HCT116 (cell line): ENCODE data around the gene NRIP3.

Experiments used
- EGR1 ChIP-seq: IDR thresholded peaks from 2 replicates; pipeline ENCODE4 v1.6.1; 2012; ENCODE audit warnings: low read depth
- EZH2phosphoT487 ChIP-seq: fragments of 200-600 bp; IDR thresholded peaks from 2 replicates; pipeline ENCODE4 v1.6.1; 2018; ENCODE audit warnings: antibody characterized with exemption, borderline replicate concordance
- POLR2A ChIP-seq: IDR thresholded peaks from 2 replicates; pipeline ENCODE4 v1.7.0; 2011; ENCODE audit warnings: borderline replicate concordance; ENCODE audit not compliant: insufficient read depth, insufficient read length; ENCODE audit errors: extremely low read depth
- SIN3A ChIP-seq: IDR thresholded peaks from 2 replicates; pipeline ENCODE4 v1.6.1; 2012; ENCODE audit warnings: low read depth
- SP1 ChIP-seq: IDR thresholded peaks from 2 replicates; pipeline ENCODE4 v1.6.1; 2012; ENCODE audit warnings: low read depth
- ZFX ChIP-seq: fragments of 450-650 bp; IDR thresholded peaks from 2 replicates; pipeline ENCODE4 v1.6.1; 2017
- TF ChIP-seq, protein P1 (sequence below), 3 experiments: fragments of 200-600 bp in 1 of 3; sonication (generic) in 1 of 3; IDR thresholded peaks in 2 of 3; conservative IDR thresholded peaks in 1 of 3; 2 replicates each; pipeline ENCODE4 v1.5.1; 2012 to 2017; ENCODE audit warnings: low read depth in 2 of 3, low read length in 2 of 3, antibody characterized with exemption in 1 of 3, borderline replicate concordance in 1 of 3, control low read depth in 1 of 3, mild to moderate bottlenecking in 1 of 3, mixed read lengths in 1 of 3, mixed run types in 1 of 3, moderate library complexity in 1 of 3; ENCODE audit not compliant: insufficient read depth in 1 of 3
- TF ChIP-seq, protein P2 (sequence below): IDR thresholded peaks from 2 replicates; pipeline ENCODE4 v1.6.1; 2012; ENCODE audit warnings: low read depth

DNA sequence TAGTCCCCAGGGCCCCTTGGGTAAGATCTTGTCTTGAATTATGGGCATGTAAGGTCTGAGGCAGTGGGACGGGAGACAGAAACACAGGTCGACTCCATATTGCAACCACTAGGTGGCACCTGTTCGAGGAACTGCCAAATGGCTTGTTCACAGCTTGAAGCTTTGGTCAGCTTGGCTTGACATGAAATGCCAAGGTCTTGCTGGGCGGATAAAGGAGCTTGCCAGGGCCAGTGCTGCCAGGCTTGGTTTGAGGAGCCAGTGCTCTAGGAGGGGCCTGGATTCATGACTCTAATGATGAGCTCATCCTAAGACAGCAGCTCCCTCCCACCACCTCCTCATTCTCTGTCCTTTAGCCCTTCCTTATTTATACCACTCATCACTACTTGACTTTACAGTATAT lies 11.9 kb upstream of the NRIP3 start:
- TF ChIP-seq, protein P1, sequence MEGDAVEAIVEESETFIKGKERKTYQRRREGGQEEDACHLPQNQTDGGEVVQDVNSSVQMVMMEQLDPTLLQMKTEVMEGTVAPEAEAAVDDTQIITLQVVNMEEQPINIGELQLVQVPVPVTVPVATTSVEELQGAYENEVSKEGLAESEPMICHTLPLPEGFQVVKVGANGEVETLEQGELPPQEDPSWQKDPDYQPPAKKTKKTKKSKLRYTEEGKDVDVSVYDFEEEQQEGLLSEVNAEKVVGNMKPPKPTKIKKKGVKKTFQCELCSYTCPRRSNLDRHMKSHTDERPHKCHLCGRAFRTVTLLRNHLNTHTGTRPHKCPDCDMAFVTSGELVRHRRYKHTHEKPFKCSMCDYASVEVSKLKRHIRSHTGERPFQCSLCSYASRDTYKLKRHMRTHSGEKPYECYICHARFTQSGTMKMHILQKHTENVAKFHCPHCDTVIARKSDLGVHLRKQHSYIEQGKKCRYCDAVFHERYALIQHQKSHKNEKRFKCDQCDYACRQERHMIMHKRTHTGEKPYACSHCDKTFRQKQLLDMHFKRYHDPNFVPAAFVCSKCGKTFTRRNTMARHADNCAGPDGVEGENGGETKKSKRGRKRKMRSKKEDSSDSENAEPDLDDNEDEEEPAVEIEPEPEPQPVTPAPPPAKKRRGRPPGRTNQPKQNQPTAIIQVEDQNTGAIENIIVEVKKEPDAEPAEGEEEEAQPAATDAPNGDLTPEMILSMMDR (IDR thresholded peaks at IDR 0.05 in 2 of 3, conservative IDR thresholded peaks at IDR 0.05 in 1 of 3; ENCODE audit: borderline replicate concordance in 1 of 3, insufficient read depth in 1 of 3, low read depth in 2 of 3, low read length in 2 of 3): peak; percentile 81 to 85 (median 82)
- TF ChIP-seq ZFX (no peak), SIN3A (no peak), POLR2A (no peak), EZH2phosphoT487 (no peak), EGR1 (no peak), SP1 (no peak)
- TF ChIP-seq, protein P2, sequence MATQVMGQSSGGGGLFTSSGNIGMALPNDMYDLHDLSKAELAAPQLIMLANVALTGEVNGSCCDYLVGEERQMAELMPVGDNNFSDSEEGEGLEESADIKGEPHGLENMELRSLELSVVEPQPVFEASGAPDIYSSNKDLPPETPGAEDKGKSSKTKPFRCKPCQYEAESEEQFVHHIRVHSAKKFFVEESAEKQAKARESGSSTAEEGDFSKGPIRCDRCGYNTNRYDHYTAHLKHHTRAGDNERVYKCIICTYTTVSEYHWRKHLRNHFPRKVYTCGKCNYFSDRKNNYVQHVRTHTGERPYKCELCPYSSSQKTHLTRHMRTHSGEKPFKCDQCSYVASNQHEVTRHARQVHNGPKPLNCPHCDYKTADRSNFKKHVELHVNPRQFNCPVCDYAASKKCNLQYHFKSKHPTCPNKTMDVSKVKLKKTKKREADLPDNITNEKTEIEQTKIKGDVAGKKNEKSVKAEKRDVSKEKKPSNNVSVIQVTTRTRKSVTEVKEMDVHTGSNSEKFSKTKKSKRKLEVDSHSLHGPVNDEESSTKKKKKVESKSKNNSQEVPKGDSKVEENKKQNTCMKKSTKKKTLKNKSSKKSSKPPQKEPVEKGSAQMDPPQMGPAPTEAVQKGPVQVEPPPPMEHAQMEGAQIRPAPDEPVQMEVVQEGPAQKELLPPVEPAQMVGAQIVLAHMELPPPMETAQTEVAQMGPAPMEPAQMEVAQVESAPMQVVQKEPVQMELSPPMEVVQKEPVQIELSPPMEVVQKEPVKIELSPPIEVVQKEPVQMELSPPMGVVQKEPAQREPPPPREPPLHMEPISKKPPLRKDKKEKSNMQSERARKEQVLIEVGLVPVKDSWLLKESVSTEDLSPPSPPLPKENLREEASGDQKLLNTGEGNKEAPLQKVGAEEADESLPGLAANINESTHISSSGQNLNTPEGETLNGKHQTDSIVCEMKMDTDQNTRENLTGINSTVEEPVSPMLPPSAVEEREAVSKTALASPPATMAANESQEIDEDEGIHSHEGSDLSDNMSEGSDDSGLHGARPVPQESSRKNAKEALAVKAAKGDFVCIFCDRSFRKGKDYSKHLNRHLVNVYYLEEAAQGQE: no peak
